ENCODE results near the gene AFAP1L2.

DNA sequence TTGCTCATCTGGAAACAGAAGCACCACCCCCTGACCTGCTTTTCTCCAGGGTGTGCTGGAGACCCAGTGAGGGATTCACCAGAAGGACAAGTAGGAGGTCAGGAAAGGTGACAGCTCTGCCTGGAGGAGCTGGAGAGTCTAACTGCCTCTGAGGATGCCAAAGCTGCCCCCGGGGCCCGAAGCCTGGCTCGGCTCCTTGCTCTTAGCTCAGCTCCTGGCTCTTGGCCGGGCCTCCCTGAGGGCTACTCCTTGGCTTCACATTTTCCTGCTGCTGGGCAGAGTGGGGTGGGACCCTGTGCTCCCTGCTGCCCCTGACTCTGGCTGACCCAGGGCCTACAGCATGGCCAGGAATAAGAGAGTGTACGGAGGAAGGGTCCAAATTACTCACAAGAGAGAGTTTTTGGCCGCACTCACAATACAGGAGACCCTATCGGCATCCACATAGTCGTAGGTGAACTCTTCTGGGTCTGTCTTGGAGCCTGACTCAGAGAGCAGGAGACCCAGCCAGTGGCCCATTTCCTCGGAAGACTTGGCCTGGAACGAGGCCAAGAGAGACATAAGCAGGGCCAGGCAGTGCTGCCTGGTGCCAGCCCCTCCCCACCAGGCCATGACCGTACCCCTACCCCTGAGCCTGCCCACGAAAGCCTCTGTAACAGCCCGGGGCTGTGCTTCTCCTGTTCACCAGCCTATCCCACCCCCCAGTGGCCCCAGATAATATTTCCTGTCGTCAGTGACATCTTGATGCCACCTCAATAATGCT, 102.2 kb downstream of the AFAP1L2 start:
- TF ChIP-seq, protein P1, sequence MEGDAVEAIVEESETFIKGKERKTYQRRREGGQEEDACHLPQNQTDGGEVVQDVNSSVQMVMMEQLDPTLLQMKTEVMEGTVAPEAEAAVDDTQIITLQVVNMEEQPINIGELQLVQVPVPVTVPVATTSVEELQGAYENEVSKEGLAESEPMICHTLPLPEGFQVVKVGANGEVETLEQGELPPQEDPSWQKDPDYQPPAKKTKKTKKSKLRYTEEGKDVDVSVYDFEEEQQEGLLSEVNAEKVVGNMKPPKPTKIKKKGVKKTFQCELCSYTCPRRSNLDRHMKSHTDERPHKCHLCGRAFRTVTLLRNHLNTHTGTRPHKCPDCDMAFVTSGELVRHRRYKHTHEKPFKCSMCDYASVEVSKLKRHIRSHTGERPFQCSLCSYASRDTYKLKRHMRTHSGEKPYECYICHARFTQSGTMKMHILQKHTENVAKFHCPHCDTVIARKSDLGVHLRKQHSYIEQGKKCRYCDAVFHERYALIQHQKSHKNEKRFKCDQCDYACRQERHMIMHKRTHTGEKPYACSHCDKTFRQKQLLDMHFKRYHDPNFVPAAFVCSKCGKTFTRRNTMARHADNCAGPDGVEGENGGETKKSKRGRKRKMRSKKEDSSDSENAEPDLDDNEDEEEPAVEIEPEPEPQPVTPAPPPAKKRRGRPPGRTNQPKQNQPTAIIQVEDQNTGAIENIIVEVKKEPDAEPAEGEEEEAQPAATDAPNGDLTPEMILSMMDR (IDR thresholded peaks at IDR 0.05; ENCODE audit: borderline replicate concordance, extremely low read depth, low read length, poor library complexity, severe bottlenecking), result no peak
- no peak for TF ChIP-seq EZH2 (IDR thresholded peaks at IDR 0.05; ENCODE audit: borderline replicate concordance, low read depth, low read length, severe bottlenecking)

Measured in DND-41 (cell line).